ENCODE results near the gene INPP5D. TPM values are rescaled to one million over a fixed set of nuclear protein-coding genes. Genes with fewer than 3 reads are reported as not detected.

The INPP5D gene
- total and polyA plus RNA-seq, 12 donors, result 3.4 to 29.4 (median 14.3) TPM

GRCh38 chr2:233179848-233180366 lies 119.8 kb downstream of the INPP5D start:
- intact Hi-C loops (cut with DNase I), result no loop called here
- WGBS, 4 donors, result 88 to 94% (median 90%) methylated on average over 5 of the region's 5 CpGs
- Histone ChIP-seq H3K27me3 (peaks cover 4% of the 10 kb centered on the region), H3K27ac (no peak overlapping the region), H3K9me3 (replicated peaks in 1 of 3) (no peaks in the 10 kb centered on the region), H3K36me3 (replicated peaks in 1 of 2) (peaks cover 0 to 6% of the 10 kb centered on the region in 2 donors), H3K4me1 (replicated peaks in 1 of 2) (no peaks in the 10 kb centered on the region), H3K4me3 (no peak overlapping the region)
- no peak for DNase-seq
- no peak for TF ChIP-seq CTCF (IDR thresholded peaks at IDR 0.05)
- TF ChIP-seq POLR2A (IDR thresholded peaks at IDR 0.05), result no peak

GRCh38 chr2:233183869-233184418 lies 123.8 kb downstream of the INPP5D start:
- Histone ChIP-seq H3K4me3 (no peak overlapping the region), H3K36me3 (replicated peaks in 1 of 2) (peaks cover 0 to 6% of the 10 kb centered on the region in 2 donors), H3K27ac (no peak overlapping the region), H3K9me3 (replicated peaks in 1 of 3) (no peaks in the 10 kb centered on the region), H3K27me3 (peaks cover 4% of the 10 kb centered on the region), H3K4me1 (replicated peaks in 1 of 2) (no peaks in the 10 kb centered on the region)
- WGBS, 4 donors, result 81 to 90% (median 84%) methylated on average over 5 to 9 of the region's 9 CpGs
- TF ChIP-seq CTCF (IDR thresholded peaks at IDR 0.05), result no peak
- no peak for TF ChIP-seq POLR2A (IDR thresholded peaks at IDR 0.05)
- intact Hi-C loops (cut with DNase I), result no loop called here
- no peak for DNase-seq

GRCh38 chr2:233184669-233185068 lies 124.5 kb downstream of the INPP5D start:
- peaks cover 0 to 6% of the 10 kb centered on the region in 2 donors for H3K36me3 ChIP-seq (replicated peaks in 1 of 2)
- no peaks in the 10 kb centered on the region for H3K9me3 ChIP-seq (replicated peaks in 1 of 3)
- no peaks in the 10 kb centered on the region for H3K4me1 ChIP-seq (replicated peaks in 1 of 2)
- TF ChIP-seq POLR2A (IDR thresholded peaks at IDR 0.05), result no peak
- no peak for TF ChIP-seq CTCF (IDR thresholded peaks at IDR 0.05)
- intact Hi-C loops (cut with DNase I), result no loop called here
- H3K4me3 ChIP-seq, result no peak overlapping the region
- H3K27ac ChIP-seq, result no peak overlapping the region
- 75 to 91% (median 87%) methylated on average over 7 to 8 of the region's 8 CpGs for WGBS, 4 donors
- peaks cover 4% of the 10 kb centered on the region for H3K27me3 ChIP-seq
- DNase-seq, result no peak

- no peak for TF ChIP-seq CTCF (IDR thresholded peaks at IDR 0.05)
- TF ChIP-seq POLR2A (IDR thresholded peaks at IDR 0.05), result no peak
- intact Hi-C loops (cut with DNase I), result no loop called here
- WGBS, 4 donors, result 82 to 87% (median 84%) methylated on average over 7 of the region's 7 CpGs
- H3K27ac ChIP-seq, result no peak overlapping the region
- peaks cover 0 to 6% of the 10 kb centered on the region in 2 donors for H3K36me3 ChIP-seq (replicated peaks in 1 of 2)
- DNase-seq, result no peak
- peaks cover 4% of the 10 kb centered on the region for H3K27me3 ChIP-seq
- no peaks in the 10 kb centered on the region for H3K4me1 ChIP-seq (replicated peaks in 1 of 2)
- H3K9me3 ChIP-seq (replicated peaks in 1 of 3), result no peaks in the 10 kb centered on the region
- H3K4me3 ChIP-seq, result no peak overlapping the region
Observed at GRCh38 chr2:233185330-233185729, 125.2 kb downstream of the INPP5D start.
